ENCODE results near the gene BCL2L14. TPM values are rescaled to one million over a fixed set of nuclear protein-coding genes. Genes with fewer than 3 reads are reported as not detected.

The BCL2L14 gene
- total and polyA plus RNA-seq, 2 of the 4 experiments (the other 2 are of a cell fraction): not detected

- TF ChIP-seq RCOR1 (IDR thresholded peaks at IDR 0.05; ENCODE audit: insufficient replicate concordance, low read length) (no peak), MAFK (IDR thresholded peaks at IDR 0.05; ENCODE audit: low read depth, low read length) (no peak), POLR2A (IDR thresholded peaks at IDR 0.05; ENCODE audit: low read depth, low read length) (no peak), USF2 (IDR thresholded peaks at IDR 0.05; ENCODE audit: low read depth, low read length) (no peak), RAD21 (IDR thresholded peaks at IDR 0.05; ENCODE audit: low read length) (no peak), CHD1 (IDR thresholded peaks at IDR 0.05; ENCODE audit: low read depth, low read length) (no peak), CTCF (conservative IDR thresholded peaks at IDR 0.05; ENCODE audit: low read depth, low read length) (no peak), RFX5 (IDR thresholded peaks at IDR 0.05; ENCODE audit: low read depth, low read length) (no peak), ELK1 (IDR thresholded peaks at IDR 0.05; ENCODE audit: borderline replicate concordance, low read depth, low read length) (no peak), FOS (IDR thresholded peaks at IDR 0.05; ENCODE audit: low read depth, low read length) (no peak), NFE2L2 (IDR thresholded peaks at IDR 0.05; ENCODE audit: low read depth, low read length) (no peak), MAZ (IDR thresholded peaks at IDR 0.05; ENCODE audit: borderline replicate concordance, low read depth, low read length) (no peak), SMC3 (IDR thresholded peaks at IDR 0.05; ENCODE audit: low read depth, low read length) (no peak), MXI1 (IDR thresholded peaks at IDR 0.05; ENCODE audit: borderline replicate concordance, low read depth, low read length) (no peak)
- intact Hi-C loops (cut with micrococcal nuclease): no loop called here
- no peak overlapping the region for H2AFZ ChIP-seq (replicated peaks; ENCODE audit: low read length, poor library complexity)
- H2AK9ac ChIP-seq (replicated peaks; ENCODE audit: low read depth, low read length, poor library complexity): no peak overlapping the region
- no peak overlapping the region for H3K4me2 ChIP-seq (ENCODE audit: low read depth, low read length)
- no peaks in the 10 kb centered on the region for H3K36me3 ChIP-seq (ENCODE audit: control insufficient read depth, insufficient read depth, low read length)
- no peak overlapping the region for H3K56ac ChIP-seq (ENCODE audit: extremely low read depth, insufficient read depth, low read length)
- H2BK20ac ChIP-seq (ENCODE audit: low read depth, low read length): no peak overlapping the region; the same call in 1 of the 2 replicates
- no peaks in the 10 kb centered on the region for H3K9me3 ChIP-seq (ENCODE audit: control insufficient read depth, insufficient read depth, low read length)
- peak overlapping the region; percentile 1 for H3K23ac ChIP-seq (ENCODE audit: low read depth, low read length)
- no peaks in the 10 kb centered on the region for H4K20me1 ChIP-seq (ENCODE audit: insufficient read depth, low read length)
- H2BK15ac ChIP-seq (ENCODE audit: low read depth, low read length): no peak overlapping the region; the same call in 2 of the 3 replicates
- peak overlapping the region; percentile 68 for H3K4ac ChIP-seq (ENCODE audit: low read depth, low read length)
- CTCF ChIA-PET: interaction anchor here (0.8 kb wide), 1 partner anchor 23 kb away, joined by 3 read pairs; no protein-coding TSS in a partner anchor
- H2AK5ac ChIP-seq (ENCODE audit: low read depth, low read length): no peak overlapping the region
- no peaks in the 10 kb centered on the region for H3K27me3 ChIP-seq (ENCODE audit: control insufficient read depth, insufficient read depth, low read length)
- no peak overlapping the region for H3K4me3 ChIP-seq (ENCODE audit: insufficient read depth, low read depth, low read length)
- POLR2A ChIA-PET (ENCODE audit: unreplicated experiment): no interaction called here
- no peak overlapping the region; the same call in 1 of the 2 replicates for H4K91ac ChIP-seq (ENCODE audit: insufficient read depth, low read depth, low read length)
- H2BK5ac ChIP-seq (ENCODE audit: low read depth, low read length, poor library complexity, severe bottlenecking): no peak overlapping the region
- peaks cover 10% of the 10 kb centered on the region for H3K4me1 ChIP-seq (ENCODE audit: control insufficient read depth, insufficient read depth, low read length)
- H4K8ac ChIP-seq (ENCODE audit: low read depth in 2 of 2, low read length in 2 of 2): no peak overlapping the region
- WGBS, 2 experiments (ENCODE audit: extremely low coverage in 2 of 2, insufficient read length in 1 of 2): 80% methylated on average over 1 of the region's 6 CpGs; no CpG with 5 or more reads in 1 of the 2 experiments
- peak overlapping the region; percentile 48 for H3K14ac ChIP-seq (replicated peaks; ENCODE audit: low read depth, low read length)
- H3K9ac ChIP-seq (ENCODE audit: low read depth, low read length): no peak overlapping the region
- no peak overlapping the region for H4K5ac ChIP-seq (ENCODE audit: low read depth, low read length)
- 0 out of 4 replicates have a peak, but pooled peaks cover 0 to 4% of the 10 kb centered on the region in 2 experiments for H3K79me1 ChIP-seq (ENCODE audit: low read depth in 1 of 2, low read length in 2 of 2)
- no TSS peak for BruUV-seq (replicated peaks)
- no peak for ATAC-seq (ENCODE audit: low read depth)
- dilution Hi-C loops (cut with HindIII; ENCODE audit: low sequenced_read_pairs, unreplicated experiment): no loop called here
- H3K27ac ChIP-seq (ENCODE audit: insufficient read depth, low read length): no peak overlapping the region
- no peak overlapping the region for H3K18ac ChIP-seq (ENCODE audit: low read depth, low read length)
- DNase-seq: no peak
- peak overlapping the region; percentile 4; the same call in 1 of the 2 replicates for H2BK120ac ChIP-seq (ENCODE audit: low read depth, low read length)
- H3K9me1 ChIP-seq (ENCODE audit: insufficient read depth, low read length): peaks cover 13% of the 10 kb centered on the region
- in situ Hi-C loops (cut with MboI; ENCODE audit: low sequenced_read_pairs): no loop called here
Observed at GRCh38 chr12:12097891-12098690, 27.4 kb downstream of the BCL2L14 start.
